Retinal pigment epithelial cell (primary cell): ENCODE results near the gene UVRAG.

ENCODE experiments used
- DNase-seq: peaks from one replicate; pipeline ENCODE4 v3.0.0-alpha.2; 2010; ENCODE audit warnings: low read depth
- H3K4me3 ChIP-seq: 2 replicates; pipeline ENCODE4 v1.5.1; 2011; ENCODE audit warnings: mild to moderate bottlenecking, low read length, control low read depth, moderate library complexity
- TF ChIP-seq, protein P1 (sequence below): conservative IDR thresholded peaks from 2 replicates; pipeline ENCODE4 v1.5.1; 2011; ENCODE audit warnings: low read depth, low read length, control low read depth, inconsistent platforms

UVRAG gene

DNA sequence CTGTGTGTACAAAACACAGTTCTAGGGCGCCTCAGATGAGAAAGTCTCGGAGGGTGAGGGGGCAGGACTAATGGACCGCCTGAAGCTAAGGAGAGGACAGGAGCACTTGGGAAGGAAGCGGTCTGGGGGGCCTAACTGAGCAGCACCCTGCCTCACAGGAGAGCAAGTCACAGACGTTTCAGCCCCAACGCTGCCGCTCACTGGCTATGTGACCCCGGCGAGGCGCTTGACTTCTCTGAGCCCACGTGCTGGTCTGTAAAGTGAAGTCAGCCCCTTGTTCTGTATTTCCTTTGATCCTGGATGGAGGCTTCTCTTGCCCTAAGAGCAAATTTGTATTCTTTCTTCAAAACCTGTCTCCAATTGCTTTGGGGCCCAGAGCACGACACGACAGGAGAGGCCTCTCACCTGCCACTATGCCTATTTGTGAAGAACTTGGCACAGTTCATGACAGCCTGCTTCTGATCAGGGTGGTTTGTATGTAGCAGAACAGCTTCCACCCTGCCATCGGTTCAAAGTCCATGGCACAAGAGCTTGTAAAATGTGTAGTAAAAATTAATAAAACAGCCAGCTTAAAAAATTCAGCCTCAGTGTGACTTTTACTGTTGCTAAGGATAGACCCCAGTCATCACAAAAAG, 332.2 kb downstream of the UVRAG start:
- TF ChIP-seq, protein P1, sequence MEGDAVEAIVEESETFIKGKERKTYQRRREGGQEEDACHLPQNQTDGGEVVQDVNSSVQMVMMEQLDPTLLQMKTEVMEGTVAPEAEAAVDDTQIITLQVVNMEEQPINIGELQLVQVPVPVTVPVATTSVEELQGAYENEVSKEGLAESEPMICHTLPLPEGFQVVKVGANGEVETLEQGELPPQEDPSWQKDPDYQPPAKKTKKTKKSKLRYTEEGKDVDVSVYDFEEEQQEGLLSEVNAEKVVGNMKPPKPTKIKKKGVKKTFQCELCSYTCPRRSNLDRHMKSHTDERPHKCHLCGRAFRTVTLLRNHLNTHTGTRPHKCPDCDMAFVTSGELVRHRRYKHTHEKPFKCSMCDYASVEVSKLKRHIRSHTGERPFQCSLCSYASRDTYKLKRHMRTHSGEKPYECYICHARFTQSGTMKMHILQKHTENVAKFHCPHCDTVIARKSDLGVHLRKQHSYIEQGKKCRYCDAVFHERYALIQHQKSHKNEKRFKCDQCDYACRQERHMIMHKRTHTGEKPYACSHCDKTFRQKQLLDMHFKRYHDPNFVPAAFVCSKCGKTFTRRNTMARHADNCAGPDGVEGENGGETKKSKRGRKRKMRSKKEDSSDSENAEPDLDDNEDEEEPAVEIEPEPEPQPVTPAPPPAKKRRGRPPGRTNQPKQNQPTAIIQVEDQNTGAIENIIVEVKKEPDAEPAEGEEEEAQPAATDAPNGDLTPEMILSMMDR: no peak
- DNase-seq: no peak
- H3K4me3 ChIP-seq: no peak overlapping the region

DNA sequence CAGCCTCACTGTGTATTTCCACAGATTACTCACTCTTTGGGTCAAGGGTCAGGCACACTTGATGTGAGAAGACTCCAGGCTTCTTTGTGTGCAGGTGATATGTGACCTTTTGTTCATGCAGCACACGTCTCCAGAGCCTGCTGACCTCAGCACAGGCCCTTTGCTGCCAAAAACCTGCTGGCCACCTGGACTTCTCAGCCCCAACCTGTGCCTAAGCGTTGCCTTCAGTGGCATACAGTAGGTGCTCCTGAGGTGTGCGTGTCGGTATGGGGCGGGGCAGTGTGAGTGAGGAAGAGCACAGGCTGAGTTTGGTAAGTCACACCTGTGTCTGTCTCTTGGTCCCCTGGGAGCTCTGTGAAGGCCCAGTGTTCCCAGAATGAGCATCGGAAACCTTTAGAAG, 333.2 kb downstream of the UVRAG start:
- no peak overlapping the region for H3K4me3 ChIP-seq
- TF ChIP-seq, protein P1: no peak
- no peak for DNase-seq

DNA sequence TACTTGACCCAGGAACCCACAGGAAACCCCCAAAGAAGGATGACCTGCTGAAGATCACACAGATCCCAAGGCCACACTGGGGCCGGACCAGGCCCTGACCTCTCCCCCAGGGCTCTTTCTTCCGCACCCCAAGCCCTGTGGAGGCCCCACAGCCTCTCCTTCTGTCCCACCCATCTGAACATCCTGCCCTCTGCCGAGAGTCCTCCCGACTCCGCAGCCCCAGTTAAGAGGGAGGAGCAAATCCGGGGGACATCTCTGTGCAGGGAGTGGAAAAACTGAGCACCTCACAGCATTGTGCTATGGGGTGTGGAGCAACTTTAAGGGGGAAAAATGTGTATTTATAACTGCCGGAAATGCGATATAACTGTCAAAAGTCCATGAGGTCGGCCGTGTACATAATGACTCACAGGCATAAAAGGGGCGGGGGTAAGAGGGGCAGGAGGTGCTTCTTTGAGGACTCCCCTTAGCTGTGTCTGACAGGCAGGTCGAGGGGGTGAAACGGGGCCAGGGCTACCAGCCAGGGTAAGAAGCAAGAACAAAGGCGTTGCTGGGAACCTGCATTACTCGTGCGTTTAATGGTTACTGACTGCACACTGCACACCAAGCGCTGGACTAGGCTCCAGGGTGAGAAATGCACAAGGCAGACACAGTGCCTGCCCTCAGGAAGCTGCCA, 334.1 kb downstream of the UVRAG start:
- H3K4me3 ChIP-seq: no peak overlapping the region
- TF ChIP-seq, protein P1: no peak
- DNase-seq: no peak

- DNase-seq: no peak
- TF ChIP-seq, protein P1: no peak
- no peak overlapping the region for H3K4me3 ChIP-seq
Measured at GRCh38 chr11:76149713-76150112, 334.7 kb downstream of the UVRAG start.

DNA sequence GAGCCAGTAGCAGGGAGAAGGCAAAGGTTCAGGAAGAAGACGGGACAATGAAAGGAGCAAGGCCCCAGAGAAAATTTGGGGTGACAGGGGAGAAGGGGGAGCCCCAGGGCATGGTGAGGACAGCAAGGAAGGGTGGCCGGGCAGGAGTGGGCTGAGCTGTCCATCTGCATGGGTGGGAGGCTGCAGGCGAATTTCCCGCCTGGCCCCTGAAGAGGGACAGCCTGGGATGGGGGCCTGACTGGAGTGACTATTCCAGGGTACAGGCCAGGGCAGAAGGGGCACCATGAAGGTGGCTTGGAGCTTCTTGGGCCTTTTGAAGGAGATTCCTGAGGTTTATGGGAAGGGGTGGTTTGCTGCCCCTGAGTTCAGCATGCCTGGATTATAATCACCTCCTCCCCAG, 335.1 kb downstream of the UVRAG start:
- TF ChIP-seq, protein P1: no peak
- no peak overlapping the region for H3K4me3 ChIP-seq
- no peak for DNase-seq

GRCh38 chr11:76151556-76152085, 336.6 kb downstream of the UVRAG start:
- TF ChIP-seq, protein P1: no peak
- no peak overlapping the region for H3K4me3 ChIP-seq
- no peak for DNase-seq
